Retinal pigment epithelial cell (primary cell): ENCODE data around the gene POLR1B.
"Not testable (repeated sequence)": the region's sequence is repeated elsewhere in the genome, so short reads cannot be mapped to it uniquely, and the experiment has no call there.

ENCODE experiments used
- DNase-seq: peaks from one replicate; pipeline ENCODE4 v3.0.0-alpha.2; 2010; ENCODE audit warnings: low read depth
- H3K4me3 ChIP-seq: 2 replicates; pipeline ENCODE4 v1.5.1; 2011; ENCODE audit warnings: mild to moderate bottlenecking, low read length, control low read depth, moderate library complexity
- TF ChIP-seq, protein P1 (sequence below): conservative IDR thresholded peaks from 2 replicates; pipeline ENCODE4 v1.5.1; 2011; ENCODE audit warnings: low read depth, low read length, control low read depth, inconsistent platforms

POLR1B gene, protein sequence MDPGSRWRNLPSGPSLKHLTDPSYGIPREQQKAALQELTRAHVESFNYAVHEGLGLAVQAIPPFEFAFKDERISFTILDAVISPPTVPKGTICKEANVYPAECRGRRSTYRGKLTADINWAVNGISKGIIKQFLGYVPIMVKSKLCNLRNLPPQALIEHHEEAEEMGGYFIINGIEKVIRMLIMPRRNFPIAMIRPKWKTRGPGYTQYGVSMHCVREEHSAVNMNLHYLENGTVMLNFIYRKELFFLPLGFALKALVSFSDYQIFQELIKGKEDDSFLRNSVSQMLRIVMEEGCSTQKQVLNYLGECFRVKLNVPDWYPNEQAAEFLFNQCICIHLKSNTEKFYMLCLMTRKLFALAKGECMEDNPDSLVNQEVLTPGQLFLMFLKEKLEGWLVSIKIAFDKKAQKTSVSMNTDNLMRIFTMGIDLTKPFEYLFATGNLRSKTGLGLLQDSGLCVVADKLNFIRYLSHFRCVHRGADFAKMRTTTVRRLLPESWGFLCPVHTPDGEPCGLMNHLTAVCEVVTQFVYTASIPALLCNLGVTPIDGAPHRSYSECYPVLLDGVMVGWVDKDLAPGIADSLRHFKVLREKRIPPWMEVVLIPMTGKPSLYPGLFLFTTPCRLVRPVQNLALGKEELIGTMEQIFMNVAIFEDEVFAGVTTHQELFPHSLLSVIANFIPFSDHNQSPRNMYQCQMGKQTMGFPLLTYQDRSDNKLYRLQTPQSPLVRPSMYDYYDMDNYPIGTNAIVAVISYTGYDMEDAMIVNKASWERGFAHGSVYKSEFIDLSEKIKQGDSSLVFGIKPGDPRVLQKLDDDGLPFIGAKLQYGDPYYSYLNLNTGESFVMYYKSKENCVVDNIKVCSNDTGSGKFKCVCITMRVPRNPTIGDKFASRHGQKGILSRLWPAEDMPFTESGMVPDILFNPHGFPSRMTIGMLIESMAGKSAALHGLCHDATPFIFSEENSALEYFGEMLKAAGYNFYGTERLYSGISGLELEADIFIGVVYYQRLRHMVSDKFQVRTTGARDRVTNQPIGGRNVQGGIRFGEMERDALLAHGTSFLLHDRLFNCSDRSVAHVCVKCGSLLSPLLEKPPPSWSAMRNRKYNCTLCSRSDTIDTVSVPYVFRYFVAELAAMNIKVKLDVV

DNA sequence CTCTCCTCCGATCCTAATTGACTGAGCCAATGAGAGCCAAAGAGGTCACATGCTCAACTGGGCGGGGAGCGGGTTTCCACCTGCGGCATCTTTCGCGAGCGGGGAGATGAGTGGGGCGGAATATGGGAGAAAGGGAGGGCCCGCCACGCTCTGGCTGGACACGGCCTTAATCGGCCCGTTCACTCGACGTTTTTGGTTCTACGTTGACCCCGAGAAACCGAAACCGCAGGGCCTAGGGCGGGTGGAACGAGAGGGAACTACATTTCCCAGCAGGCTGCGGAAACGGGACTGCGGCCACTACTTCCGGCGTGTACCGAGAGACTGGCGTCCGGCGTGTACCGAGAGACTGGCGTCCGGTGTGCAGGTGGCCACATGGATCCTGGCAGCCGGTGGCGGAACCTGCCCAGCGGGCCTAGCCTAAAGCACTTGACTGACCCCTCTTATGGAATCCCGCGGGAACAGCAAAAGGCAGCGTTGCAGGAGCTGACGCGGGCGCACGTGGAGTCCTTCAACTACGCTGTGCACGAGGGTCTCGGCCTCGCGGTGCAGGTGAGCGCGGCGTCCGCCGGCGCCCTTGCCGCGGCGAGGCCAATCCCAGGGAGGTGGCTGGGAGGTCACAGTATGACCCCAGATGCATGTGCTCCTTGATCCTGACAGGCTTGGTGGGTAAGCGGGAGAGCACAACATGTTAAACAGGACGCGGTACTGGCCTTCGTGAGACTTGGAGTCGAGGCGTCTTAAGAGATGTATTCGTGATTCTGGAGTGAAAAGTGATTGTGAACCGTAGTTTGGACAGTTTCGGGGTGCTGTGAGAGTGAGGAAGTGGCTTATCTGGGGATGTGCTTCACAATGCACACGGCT is at the start of gene POLR1B:
TSS of gene POLR1B (plus strand) at position 343 of the 861 bp plus-strand sequence. CDS start at position 373, 30 bp downstream.
- TF ChIP-seq, protein P1, sequence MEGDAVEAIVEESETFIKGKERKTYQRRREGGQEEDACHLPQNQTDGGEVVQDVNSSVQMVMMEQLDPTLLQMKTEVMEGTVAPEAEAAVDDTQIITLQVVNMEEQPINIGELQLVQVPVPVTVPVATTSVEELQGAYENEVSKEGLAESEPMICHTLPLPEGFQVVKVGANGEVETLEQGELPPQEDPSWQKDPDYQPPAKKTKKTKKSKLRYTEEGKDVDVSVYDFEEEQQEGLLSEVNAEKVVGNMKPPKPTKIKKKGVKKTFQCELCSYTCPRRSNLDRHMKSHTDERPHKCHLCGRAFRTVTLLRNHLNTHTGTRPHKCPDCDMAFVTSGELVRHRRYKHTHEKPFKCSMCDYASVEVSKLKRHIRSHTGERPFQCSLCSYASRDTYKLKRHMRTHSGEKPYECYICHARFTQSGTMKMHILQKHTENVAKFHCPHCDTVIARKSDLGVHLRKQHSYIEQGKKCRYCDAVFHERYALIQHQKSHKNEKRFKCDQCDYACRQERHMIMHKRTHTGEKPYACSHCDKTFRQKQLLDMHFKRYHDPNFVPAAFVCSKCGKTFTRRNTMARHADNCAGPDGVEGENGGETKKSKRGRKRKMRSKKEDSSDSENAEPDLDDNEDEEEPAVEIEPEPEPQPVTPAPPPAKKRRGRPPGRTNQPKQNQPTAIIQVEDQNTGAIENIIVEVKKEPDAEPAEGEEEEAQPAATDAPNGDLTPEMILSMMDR = no peak
- DNase-seq = peak; percentile 32
- peak within 1 kb of the TSS; percentile 78 for H3K4me3 ChIP-seq

DNA sequence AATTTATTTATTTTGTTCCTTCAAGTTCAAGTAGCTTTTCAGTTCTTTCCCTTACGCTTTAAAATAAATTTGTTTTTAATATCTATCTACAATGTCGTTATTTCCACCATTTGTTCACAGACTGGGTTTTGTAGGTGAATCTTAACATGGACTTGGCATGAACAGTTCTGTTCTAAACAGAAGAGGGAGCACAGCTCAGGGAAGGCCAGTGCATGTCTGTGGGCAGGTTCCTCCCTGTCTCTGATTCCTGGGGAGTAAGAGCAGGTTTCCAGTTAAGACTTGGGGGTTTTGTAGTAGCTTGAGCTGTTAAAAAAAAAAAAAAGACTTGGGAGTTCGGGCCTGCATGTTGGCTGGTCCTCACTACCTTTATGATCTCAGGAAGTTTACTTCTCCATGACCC is 49.2 kb upstream of the POLR1B start:
- TF ChIP-seq, protein P1 = no peak
- DNase-seq = no peak
- no peak overlapping the region for H3K4me3 ChIP-seq

DNA sequence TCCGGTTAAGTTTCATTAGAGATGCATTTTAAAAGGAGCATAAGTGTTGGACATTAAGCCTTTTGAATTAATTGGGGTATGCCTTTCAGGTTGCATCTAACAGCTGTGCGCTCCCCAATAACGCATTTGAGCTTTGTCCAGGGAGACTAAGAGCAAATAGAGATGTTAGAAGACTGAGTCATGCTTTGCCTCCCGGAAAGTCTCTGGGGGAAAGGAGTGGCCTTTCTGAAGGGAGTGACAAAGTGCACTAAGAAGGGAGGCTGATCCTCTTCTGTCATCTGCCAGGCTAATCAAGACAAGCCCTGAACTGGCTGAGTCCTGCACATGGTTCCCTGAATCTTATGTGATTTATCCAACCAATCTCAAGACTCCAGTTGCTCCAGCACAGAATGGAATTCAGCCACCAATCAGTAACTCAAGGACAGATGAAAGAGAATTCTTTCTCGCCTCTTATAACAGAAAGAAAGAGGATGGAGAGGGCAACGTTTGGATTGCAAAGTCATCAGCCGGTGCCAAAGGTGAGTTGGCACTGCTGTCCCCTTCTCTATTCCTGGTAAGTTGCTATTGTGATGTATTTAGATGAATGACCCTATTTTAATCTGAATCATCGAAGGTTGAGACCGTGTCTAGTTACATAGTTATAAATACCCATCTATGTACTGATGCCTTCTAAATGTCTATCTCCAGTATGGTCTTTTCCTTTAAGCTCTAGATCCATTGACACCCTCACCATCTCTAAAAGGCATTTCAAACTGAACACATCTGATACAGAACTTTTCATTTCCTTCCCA is 48.2 kb upstream of the POLR1B start:
- H3K4me3 ChIP-seq = no peak overlapping the region
- DNase-seq = no peak
- TF ChIP-seq, protein P1 = no peak

DNA sequence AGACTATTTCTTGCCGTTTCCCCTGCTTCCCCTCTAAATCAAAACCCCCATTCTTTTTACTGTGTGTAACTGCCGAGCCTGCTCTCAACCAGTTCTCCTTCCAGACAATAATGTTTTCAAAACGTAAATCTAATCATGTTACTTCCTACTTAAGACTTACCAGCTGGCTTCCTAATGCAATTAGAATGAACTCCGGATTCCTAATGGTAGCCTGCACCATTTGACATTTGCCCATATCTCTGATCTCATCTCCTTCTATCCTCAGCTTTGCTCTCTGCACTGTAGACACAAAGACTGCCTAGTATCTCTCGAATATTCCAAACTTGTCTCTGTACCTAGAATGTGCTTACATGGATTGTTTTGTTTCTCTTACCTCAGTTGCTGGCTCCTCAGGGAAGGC is 47.4 kb upstream of the POLR1B start:
- TF ChIP-seq, protein P1 = no peak
- no peak for DNase-seq
- H3K4me3 ChIP-seq = no peak overlapping the region

DNA sequence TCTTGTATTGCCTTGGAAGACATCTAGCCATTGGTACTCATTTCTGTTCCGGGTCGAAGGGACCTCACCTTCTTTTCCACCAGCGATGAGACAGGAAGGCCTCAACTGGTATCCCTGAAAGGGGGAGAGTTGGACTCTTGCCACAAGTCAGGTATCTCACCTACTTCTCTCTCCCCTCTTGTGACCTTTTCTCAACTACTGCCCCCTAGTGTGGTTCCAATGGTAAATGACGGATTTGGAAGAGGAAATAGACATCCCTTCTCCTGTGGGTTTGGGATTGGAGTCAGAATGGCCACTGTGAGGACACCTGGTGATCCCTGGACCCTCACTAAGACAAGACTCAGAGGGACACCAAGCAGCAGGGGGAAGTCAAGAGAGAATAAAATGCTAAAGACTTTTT is 46.4 kb upstream of the POLR1B start:
- not testable (repeated sequence) for DNase-seq, H3K4me3 ChIP-seq

DNA sequence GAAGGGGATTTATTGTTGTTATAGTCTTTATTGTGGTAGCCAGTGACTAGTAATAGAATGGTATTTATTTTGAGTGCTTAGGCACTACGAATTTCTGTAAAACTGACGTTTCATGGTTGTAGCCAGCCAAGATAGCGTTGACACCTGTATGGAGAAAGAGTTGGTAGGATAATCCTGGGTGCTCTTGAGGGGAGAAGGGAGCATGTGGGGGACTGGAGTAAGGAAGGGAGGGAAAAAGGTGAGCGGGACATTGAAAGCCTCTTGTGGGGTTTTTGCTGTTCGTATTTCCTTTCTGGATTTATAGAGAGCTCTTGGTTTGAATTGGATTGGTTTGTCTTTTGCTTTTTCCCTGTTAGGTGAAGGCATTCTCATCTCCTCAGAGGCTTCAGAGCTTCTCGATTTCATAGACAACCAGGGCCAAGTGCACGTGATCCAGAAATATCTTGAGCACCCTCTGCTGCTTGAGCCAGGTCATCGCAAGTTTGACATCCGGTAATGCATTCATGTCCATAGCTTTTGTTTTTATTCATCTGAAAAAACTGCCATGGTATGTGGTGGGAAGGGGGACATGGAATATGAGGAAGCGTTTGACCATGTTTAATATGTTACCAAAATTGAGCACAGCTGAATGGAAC is 41.3 kb upstream of the POLR1B start:
- TF ChIP-seq, protein P1 = peak; percentile 34
- not testable (repeated sequence) for DNase-seq, H3K4me3 ChIP-seq

DNA sequence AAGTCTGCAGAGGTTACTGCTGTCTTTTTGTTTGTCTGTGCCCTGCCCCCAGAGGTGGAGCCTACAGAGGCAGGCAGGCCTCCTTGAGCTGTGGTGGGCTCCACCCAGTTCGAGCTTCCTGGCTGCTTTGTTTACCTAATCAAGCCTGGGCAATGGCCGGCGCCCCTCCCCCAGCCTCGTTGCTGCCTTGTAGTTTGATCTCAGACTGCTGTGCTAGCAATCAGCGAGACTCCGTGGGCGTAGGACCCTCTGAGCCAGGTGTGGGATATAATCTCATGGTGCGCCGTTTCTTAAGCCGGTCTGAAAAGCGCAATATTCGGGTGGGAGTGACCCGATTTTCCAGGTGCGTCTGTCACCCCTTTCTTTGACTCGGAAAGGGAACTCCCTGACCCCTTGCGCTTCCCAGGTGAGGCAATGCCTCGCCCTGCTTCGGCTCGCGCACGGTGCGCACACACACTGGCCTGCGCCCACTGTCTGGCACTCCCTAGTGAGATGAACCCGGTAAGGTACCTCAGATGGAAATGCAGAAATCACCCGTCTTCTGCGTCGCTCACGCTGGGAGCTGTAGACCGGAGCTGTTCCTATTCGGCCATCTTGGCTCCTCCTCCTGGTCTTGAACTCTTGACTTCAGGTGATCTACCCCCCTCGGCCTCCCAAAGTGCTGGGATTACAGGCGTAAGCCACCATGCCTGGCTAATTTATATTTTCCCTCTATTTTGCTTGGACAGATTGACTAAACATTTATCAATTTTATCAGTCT is 32.8 kb upstream of the POLR1B start:
- DNase-seq, H3K4me3 ChIP-seq: not testable (repeated sequence)
